NCI-H460 (cell line): Measurements from ENCODE around the gene EDN1. TPM values are rescaled to one million over a fixed set of nuclear protein-coding genes. Genes with fewer than 3 reads are reported as not detected.

Experiments used
- DNase-seq: peaks from one replicate; pipeline ENCODE4 v3.0.0-alpha.2; 2016; ENCODE audit warnings: low read depth; ENCODE audit errors: extremely low read depth
- total RNA-seq: library from RNA; depleted of rRNA; stranded (reverse); fragments of >200 nt; shearing (Covaris generic); gene quantifications from 2 replicates; pipeline ENCODE4 v1.2.3, GENCODE V29; 2014

EDN1 gene
- total RNA-seq, 1 experiment from 2014 or later: 12.0 TPM

- no peak for DNase-seq
These were observed 23.6 kb upstream of the EDN1 start for GRCh38 chr6:12266571-12266970.

- no peak for DNase-seq
These were observed 21.1 kb upstream of the EDN1 start for GRCh38 chr6:12269110-12269509.

GRCh38 chr6:12270551-12271230 is 19.5 kb upstream of the EDN1 start:
- DNase-seq: no peak

GRCh38 chr6:12271594-12271993 is 18.6 kb upstream of the EDN1 start:
- DNase-seq: no peak

- no peak for DNase-seq
These were observed 18.2 kb upstream of the EDN1 start for GRCh38 chr6:12271997-12272396.

- no peak for DNase-seq
These were observed 15.1 kb upstream of the EDN1 start for GRCh38 chr6:12275107-12275506.

GRCh38 chr6:12276930-12277315 is 13.2 kb upstream of the EDN1 start:
- no peak for DNase-seq

- DNase-seq: no peak
These were observed 12.8 kb upstream of the EDN1 start for GRCh38 chr6:12277386-12277785.

GRCh38 chr6:12278915-12279314 is 11.2 kb upstream of the EDN1 start:
- no peak for DNase-seq

- DNase-seq: no peak
These were observed 10.7 kb upstream of the EDN1 start for GRCh38 chr6:12279322-12280091.

GRCh38 chr6:12280458-12280857 is 9.7 kb upstream of the EDN1 start:
- DNase-seq: no peak

GRCh38 chr6:12280902-12281301 is 9.3 kb upstream of the EDN1 start:
- no peak for DNase-seq

- no peak for DNase-seq
These were observed 6.3 kb upstream of the EDN1 start for GRCh38 chr6:12283904-12284303.

GRCh38 chr6:12286373-12287110 is 3.6 kb upstream of the EDN1 start:
- DNase-seq: no peak

GRCh38 chr6:12288211-12288618 is 1.9 kb upstream of the EDN1 start:
- peak; percentile 47 for DNase-seq

- no peak for DNase-seq
These were observed 1.2 kb upstream of the EDN1 start for GRCh38 chr6:12288914-12289313.

GRCh38 chr6:12289365-12289919 is 719 bp upstream of the EDN1 start:
- peak; percentile 61 for DNase-seq

GRCh38 chr6:12291071-12291838 is 1.1 kb downstream of the EDN1 start:
- no peak for DNase-seq

GRCh38 chr6:12291839-12292604 is 1.9 kb downstream of the EDN1 start:
- peak; percentile 49 for DNase-seq
